ENCODE measurements around the gene HCAR3. TPM values are rescaled to one million over a fixed set of nuclear protein-coding genes. Genes with fewer than 3 reads are reported as not detected.

Gene HCAR3
- total and polyA plus RNA-seq, 2 experiments from 2014 or later, result not detected

GRCh38 chr12:122669397-122670070 is 47.1 kb downstream of the HCAR3 start:
- peaks cover 6% of the 10 kb centered on the region for H3K4me1 Mint-ChIP-seq
- no peak overlapping the region for H3K4me2 ChIP-seq

GRCh38 chr12:122668268-122668667 is 48.3 kb downstream of the HCAR3 start:
- H2AFZ ChIP-seq, result no peak overlapping the region
- no peaks in the 10 kb centered on the region for H3K9me3 Mint-ChIP-seq
- peak; percentile 76 for ATAC-seq
- no peaks in the 10 kb centered on the region for H3F3A ChIP-seq (replicated peaks; ENCODE audit: low read depth)
- no peak overlapping the region for H3K4me3 Mint-ChIP-seq
- peak; percentile 19 for DNase-seq (ENCODE audit: low spot score)
- H3K27ac Mint-ChIP-seq, result no peak overlapping the region
- H3K27ac ChIP-seq (ENCODE audit: low read depth), result 0 out of 2 replicates have a peak overlapping the region, but pooled peaks have one; percentile 30
- H3K4me1 ChIP-seq (ENCODE audit: insufficient read depth), result peaks cover 7% of the 10 kb centered on the region; the same call in 1 of the 2 replicates
- TF ChIP-seq NANOG (IDR thresholded peaks at IDR 0.05; ENCODE audit: borderline replicate concordance), result no peak
- TF ChIP-seq CTCF (conservative IDR thresholded peaks at IDR 0.05; ENCODE audit: low read depth in 2 of 2), result no peak
- no peak for TF ChIP-seq JUNB (IDR thresholded peaks at IDR 0.05; ENCODE audit: unreplicated experiment)
- TF ChIP-seq CREB1 (CRISPR knock-in tag; IDR thresholded peaks at IDR 0.05; ENCODE audit: low read depth), result no peak
- no peak for TF ChIP-seq POLR2AphosphoS5 (IDR thresholded peaks at IDR 0.05; ENCODE audit: low read depth)
- no peak for TF ChIP-seq EZH2 (IDR thresholded peaks at IDR 0.05; ENCODE audit: low read depth, unreplicated experiment)
- no peak for TF ChIP-seq ZNF114 (CRISPR knock-in tag; IDR thresholded peaks at IDR 0.05)
- TF ChIP-seq ETS1 (IDR thresholded peaks at IDR 0.05), result no peak
- no peak for TF ChIP-seq EZH2phosphoT487 (IDR thresholded peaks at IDR 0.05; ENCODE audit: unreplicated experiment)
- TF ChIP-seq ZNF462 (CRISPR knock-in tag; IDR thresholded peaks at IDR 0.05), result no peak
- no peaks in the 10 kb centered on the region for H3K79me2 ChIP-seq (replicated peaks; ENCODE audit: insufficient read depth)
- H3K4me1 Mint-ChIP-seq, result peaks cover 6% of the 10 kb centered on the region
- H3K4me3 ChIP-seq, result no peak overlapping the region
- no peak overlapping the region for H3K4me2 ChIP-seq
- no peaks in the 10 kb centered on the region for H3K27me3 ChIP-seq (ENCODE audit: insufficient read depth)
- no peaks in the 10 kb centered on the region; the same call in 1 of the 2 replicates for H4K20me1 ChIP-seq (replicated peaks; ENCODE audit: insufficient read depth)
- H3K36me3 Mint-ChIP-seq (ENCODE audit: low read depth), result no peaks in the 10 kb centered on the region
- H3K9me2 ChIP-seq (ENCODE audit: insufficient read depth), result no peaks in the 10 kb centered on the region
- peaks cover 4% of the 10 kb centered on the region for H3K27me3 Mint-ChIP-seq (ENCODE audit: insufficient read depth, low read depth, poor library complexity)
- H3K36me3 ChIP-seq (ENCODE audit: insufficient read depth), result no peaks in the 10 kb centered on the region

More at GRCh38 chr12:122669397-122670070, 47.1 kb downstream of the HCAR3 start:
- H3K36me3 ChIP-seq (ENCODE audit: insufficient read depth), result no peaks in the 10 kb centered on the region
- no peaks in the 10 kb centered on the region; the same call in 1 of the 2 replicates for H4K20me1 ChIP-seq (replicated peaks; ENCODE audit: insufficient read depth)
- Mint-ChIP-seq H3K27ac (no peak overlapping the region), H3K27me3 (ENCODE audit: insufficient read depth, low read depth, poor library complexity) (peaks cover 4% of the 10 kb centered on the region), H3K36me3 (ENCODE audit: low read depth) (no peaks in the 10 kb centered on the region), H3K9me3 (no peaks in the 10 kb centered on the region), H3K4me3 (no peak overlapping the region)
- H3K79me2 ChIP-seq (replicated peaks; ENCODE audit: insufficient read depth), result no peaks in the 10 kb centered on the region
- no peaks in the 10 kb centered on the region for H3F3A ChIP-seq (replicated peaks; ENCODE audit: low read depth)
- peaks cover 7% of the 10 kb centered on the region; the same call in 1 of the 2 replicates for H3K4me1 ChIP-seq (ENCODE audit: insufficient read depth)
- ATAC-seq (no peak), DNase-seq (ENCODE audit: low spot score) (no peak)
- no peaks in the 10 kb centered on the region for H3K9me2 ChIP-seq (ENCODE audit: insufficient read depth)
- TF ChIP-seq NANOG (IDR thresholded peaks at IDR 0.05; ENCODE audit: borderline replicate concordance) (no peak), JUNB (IDR thresholded peaks at IDR 0.05; ENCODE audit: unreplicated experiment) (no peak)
- H3K27me3 ChIP-seq (ENCODE audit: insufficient read depth), result no peaks in the 10 kb centered on the region
- H3K4me3 ChIP-seq, result no peak overlapping the region
- H2AFZ ChIP-seq, result no peak overlapping the region
- no peak overlapping the region for H3K27ac ChIP-seq (ENCODE audit: low read depth)
